Measurements from ENCODE around the gene PRND.
"Not testable (repeated sequence)": the region's sequence is repeated elsewhere in the genome, so short reads cannot be mapped to it uniquely, and the experiment has no call there.

The PRND gene

DNA sequence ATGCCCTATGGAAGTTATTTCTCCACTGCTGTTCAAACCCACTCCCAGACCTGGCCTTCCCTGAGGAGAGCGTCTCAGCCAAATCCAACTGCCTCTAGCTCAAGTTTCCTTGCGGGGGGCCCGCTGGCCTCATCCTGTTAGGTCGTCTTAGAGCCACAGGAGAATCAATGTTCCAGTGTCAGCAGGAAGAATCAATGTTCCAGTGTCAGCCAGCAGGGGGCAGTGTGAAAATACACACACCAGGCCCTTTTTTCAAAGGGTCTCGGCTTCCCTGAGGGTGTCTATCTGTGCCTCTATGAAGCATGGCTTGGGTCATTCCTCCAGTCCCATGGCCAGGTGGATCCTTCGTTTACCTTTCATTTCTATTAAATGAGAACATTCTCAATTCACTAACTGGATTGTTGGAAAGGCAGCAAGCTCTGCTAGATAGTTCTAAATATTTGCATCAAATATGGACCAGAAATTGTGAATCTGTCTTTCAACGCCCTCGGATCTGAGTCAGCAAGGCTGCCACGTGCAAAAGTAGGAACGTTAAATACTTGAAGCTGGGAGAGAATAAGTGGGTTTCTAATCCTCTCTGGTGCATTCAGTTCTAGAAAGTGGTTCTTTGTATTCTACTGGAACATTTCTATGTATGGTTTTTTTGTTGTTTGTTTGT lies 19.2 kb downstream of the PRND start:
- no peak for FAIRE-seq

DNA sequence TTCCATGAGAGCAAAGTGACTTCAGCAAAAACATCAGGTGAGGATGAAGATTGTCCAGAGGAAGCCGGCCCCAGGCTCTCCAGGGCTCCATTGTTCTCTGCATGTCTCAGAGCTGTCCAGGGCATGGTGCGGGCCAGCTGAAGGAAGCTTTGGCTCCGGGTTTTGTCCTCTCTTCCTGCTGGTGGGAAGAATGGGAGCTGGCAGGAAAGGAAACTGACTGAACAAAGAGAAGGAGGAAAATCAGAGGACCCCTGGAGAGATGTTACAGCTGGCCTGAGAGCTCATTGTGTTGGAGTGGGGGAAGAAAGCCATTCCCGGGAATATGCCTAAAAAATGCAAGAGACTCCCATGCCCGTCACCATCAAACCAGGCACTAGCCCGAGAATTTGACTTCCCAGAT lies 27.1 kb downstream of the PRND start:
- no peak for FAIRE-seq

DNA sequence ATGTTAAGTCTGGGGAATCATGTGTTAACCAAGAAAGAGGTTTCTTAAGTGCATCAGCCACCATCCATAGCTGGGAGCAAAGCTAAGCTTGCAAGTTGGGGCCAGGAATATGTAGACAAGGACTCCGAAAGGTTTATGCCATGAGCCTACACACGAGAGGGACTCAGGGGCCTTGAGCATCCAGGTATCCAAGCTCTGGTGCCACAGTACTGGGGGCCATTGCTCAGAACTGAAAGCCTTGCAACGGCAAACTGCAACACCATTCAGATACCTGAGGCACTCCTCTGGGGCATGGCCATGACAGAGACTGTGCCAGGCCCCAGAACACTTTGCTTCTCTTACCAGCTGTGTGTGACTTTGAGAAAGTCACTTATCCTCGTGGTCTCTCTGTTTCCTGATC lies 27.6 kb downstream of the PRND start:
- FAIRE-seq, result no peak

DNA sequence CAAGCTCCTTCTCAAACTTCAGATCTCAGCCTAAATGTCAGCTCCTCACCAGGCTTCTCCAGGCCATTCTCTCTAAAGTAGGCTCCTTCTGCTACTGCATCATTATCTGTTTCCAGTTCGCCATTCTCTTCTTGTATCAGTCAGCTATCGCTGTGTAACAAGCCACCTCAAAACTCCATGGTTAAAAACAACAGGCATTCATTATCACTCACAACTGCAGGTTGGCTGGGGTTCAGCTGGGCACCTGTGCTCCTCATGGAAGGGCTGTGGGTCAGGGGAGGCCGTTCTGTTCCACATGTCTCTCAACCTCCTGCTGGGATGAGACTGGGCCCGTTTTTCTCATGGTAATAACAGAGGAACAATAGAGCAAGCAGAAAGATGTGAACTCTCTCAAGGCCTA lies 28.7 kb downstream of the PRND start:
- no peak for FAIRE-seq

DNA sequence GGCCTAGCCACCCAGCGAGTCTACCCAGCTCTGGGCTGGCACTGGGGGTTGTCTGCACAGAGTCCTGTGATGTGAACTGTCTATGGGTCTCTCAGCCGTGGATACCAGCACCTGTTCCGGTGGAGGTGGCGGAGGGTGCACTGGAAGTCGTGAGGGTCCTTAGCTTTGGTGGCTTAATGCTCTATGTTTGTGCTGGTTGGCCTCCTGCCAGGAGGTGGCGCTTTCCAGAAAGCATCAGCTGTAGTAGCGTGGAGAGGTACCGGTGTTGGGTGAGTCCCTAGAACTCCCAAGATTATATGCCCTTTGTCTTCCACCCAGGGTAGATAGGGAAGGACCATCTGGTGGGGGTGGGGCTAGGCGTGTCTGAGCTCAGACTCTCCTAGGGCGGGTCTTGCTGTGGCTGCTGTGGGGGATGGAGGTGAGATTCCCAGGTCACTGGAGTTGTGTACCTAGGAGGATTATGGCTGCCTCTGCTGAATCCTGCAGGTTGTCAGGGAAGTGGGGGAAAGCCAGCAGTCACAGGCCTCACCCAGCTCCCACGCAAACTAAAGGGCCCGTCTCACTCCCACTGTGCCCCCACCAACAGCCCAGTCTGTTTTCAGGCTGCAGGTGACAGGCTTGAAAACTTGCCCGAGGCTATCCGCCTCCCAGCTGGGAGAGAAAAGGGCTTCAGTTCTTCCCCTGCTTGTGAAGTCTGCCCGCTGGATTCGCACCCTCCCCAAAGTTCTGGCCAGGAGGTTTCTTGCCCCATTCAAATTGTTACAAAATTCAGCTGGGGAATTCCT lies 37.6 kb downstream of the PRND start:
- FAIRE-seq, result not testable (repeated sequence)

GRCh38 chr20:4763261-4763660 lies 41.6 kb downstream of the PRND start:
- no peak for FAIRE-seq

DNA sequence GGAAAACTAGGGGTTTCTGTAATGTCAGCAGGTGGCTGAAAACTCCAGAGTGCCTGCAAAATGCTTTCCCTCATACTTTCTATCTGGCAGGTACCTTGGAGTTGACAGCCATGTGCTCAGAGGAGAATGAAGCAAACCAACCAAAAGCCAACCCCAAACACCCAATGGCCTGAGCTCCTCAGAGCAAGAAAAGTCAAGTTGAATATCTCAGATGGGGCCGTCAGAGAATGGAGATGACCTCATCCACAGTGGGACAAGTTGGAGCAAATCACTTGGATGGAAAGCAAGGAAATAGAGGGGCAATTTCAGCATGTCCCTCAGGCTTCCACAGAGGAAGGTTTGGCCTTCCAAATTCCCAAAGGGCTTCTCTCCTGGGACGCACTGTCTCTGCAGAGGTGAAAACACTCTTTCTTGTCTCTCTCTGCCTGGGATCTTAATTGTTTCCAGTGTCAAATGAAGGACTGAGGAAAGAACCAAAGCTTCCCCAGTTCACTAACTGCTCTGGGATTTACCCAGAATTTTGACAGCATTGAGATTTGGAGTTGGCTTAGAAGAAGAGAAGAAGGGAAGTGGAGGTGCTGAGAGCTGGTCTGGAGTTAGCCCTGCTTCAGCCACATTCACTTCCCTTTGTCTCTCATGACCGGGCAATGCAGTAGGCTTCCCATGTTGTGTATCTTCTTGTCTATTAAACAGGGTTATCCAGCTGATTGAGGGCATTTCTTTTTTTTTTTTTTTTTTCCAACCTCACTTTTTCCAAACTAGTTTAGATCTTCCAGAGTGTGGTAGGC lies 42.2 kb downstream of the PRND start:
- FAIRE-seq, result no peak

DNA sequence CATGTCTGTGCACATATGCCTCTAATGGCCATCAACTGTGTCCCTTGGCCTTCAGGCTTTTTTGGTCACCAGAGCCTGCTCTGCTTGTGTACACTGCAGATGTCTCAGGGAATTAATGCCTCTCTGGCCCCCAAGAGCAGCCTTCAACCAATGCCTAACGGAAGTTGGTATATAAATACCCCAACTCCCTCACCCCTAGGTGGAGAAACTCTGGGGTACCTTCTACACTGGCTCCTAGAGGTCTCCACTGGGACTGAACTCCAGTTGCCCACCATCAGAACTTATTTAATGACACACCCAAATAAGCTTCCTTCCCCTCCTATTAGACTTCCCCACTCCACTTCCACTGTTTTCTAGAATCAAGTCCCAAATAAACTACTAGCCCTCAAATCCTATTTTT lies 43.1 kb downstream of the PRND start:
- FAIRE-seq, result no peak

GRCh38 chr20:4765681-4766080 lies 44.0 kb downstream of the PRND start:
- FAIRE-seq, result no peak

- no peak for FAIRE-seq
Observed at GRCh38 chr20:4766631-4767030, 44.9 kb downstream of the PRND start.

DNA sequence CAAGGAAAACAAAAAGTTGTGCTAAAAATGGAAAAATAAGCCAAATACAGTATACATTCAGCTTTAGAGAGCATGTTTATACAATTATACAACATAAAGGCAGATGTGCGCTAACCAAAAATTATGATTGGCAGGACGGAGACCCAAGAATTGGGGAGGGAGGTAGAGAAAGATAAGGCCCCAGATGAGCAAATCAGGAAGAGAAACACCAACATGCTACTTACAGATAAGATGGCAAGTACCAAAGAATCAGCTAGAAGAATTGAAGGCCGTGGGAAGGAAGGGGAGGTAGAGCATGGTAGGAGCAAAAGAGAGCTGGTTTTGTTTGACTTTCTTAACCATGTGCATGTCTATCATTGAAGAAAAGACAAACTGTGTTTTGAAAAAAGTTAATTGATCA lies 45.4 kb downstream of the PRND start:
- no peak for FAIRE-seq

- no peak for FAIRE-seq
Observed at GRCh38 chr20:4769328-4769727, 47.6 kb downstream of the PRND start.

GRCh38 chr20:4770026-4770425 lies 48.3 kb downstream of the PRND start:
- FAIRE-seq, result no peak

DNA sequence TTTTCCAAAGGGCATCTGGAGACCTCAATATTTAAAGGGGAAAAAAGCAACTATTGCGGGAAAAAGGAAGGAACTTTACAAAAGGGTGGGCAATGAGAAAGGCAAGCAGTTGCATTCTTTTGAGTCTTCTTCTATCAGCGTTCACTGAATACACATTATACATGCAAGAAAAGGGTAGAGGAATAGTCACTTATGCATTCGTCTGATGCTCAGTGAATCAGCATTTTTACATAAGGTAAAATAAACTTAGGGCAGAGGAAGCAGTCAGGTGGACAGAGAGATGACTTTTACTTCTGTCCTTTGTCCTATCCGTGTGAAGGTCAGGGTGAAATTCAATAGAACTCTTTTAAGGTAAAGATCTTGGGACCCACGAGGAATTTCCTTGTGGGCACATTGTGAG lies 49.3 kb downstream of the PRND start:
- no peak for FAIRE-seq

DNA sequence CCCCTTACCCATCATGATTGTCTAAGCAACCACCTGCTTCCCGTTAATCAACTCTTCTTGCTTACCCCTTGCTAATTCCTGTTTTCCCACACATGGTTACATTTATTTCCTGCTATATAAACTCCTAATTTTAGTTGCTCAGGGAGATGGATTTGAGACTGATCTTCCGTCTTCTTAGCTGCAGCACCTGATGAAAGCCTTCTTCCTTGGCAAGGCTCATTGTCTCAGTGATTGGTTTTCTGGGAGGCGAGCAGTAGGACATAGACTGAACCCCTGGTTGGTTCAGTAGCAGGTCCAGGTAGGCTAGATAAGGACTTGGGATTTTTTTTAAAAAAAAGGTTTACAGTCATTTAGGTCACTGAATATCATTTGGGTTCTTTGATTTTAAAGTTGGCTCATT lies 50.4 kb downstream of the PRND start:
- no peak for FAIRE-seq

GRCh38 chr20:4773014-4773413 lies 51.3 kb downstream of the PRND start:
- not testable (repeated sequence) for FAIRE-seq

GRCh38 chr20:4773736-4774135 lies 52.0 kb downstream of the PRND start:
- no peak for FAIRE-seq

- FAIRE-seq, result no peak
Observed at GRCh38 chr20:4774207-4774606, 52.5 kb downstream of the PRND start.

DNA sequence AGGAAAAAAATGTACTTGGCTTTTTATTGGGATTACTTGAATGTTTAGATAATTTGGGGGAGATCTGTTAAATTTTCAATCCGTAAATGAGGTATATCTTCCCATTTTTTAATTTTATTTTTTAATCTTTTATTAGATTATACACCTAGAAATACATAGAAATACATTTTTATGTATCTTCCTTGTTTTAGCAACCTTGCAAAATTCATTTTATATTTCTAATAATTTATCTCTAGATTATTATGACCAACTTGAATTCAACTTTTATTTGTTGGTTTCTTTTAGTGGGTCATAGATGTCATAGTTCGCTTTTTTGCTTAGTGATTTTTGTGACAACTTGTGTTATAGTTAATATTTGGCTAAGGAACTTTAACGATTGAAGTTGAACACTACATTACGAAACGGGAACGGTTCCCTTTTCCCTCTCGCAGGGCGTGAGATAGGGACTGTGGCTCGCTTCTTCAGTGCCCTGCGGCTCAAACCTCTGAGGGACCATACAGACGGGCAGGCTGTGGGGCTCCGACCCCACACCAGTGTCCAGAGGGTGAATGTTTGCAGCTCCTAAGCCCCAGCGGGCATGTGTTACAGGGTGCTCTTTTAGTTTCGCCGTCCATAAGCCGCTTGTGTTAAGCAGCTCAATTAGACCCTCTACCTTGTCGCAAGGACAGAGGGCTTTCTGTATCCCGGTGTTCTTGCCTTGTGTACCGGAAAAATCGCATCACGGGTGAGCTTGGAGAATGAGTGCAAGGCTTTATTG lies 53.8 kb downstream of the PRND start:
- no peak for FAIRE-seq

DNA sequence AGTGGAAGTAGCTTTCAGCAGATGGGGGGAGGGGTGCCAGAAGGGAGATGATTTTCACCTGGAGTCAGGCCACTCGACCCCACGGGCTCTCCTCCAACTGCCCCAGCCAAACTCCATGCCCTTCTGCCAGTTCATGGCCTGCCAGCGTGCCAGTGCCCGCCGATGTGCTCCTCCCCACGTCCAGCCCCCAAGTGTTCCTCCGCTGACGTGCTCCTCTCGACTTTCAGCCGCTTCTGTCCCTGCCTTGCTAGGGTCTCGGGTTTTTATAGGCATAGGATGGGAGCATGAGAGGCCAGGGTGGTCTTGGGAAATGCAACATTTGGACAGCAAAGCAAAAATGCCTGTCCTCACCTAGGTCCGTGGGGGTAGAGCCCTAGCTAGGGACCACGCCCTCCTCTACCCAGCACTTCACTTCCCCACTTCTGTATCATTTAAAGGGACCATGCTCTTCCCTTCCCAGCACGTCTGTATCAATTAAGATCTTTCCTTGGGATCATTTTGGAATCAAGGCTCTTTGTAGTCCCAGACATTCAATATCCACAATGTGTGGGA lies 54.4 kb downstream of the PRND start:
- no peak for FAIRE-seq

All from islet of Langerhans (tissue), 1 donor.